Measurements from ENCODE around the gene RHD.
A peak's percentile ranks its signal among the peaks of the same experiment; 100 is the strongest.
"Not testable (repeated sequence)": the region's sequence is repeated elsewhere in the genome, so short reads cannot be mapped to it uniquely, and the experiment has no call there.

RHD gene

GRCh38 chr1:25247829-25248754 lies 24.2 kb upstream of the RHD start:
- ATAC-seq (peak; percentile 70), DNase-seq (no peak)
- H3K4me1 Mint-ChIP-seq: peaks cover 49% of the 10 kb centered on the region
- no peaks in the 10 kb centered on the region for H3K9me3 Mint-ChIP-seq
- no peaks in the 10 kb centered on the region for H3K27me3 Mint-ChIP-seq
- peak overlapping the region; percentile 14 to 100 for H3K27ac Mint-ChIP-seq
- H3K4me3 Mint-ChIP-seq: peak overlapping the region; percentile 87 to 97

GRCh38 chr1:25253911-25254310 lies 18.4 kb upstream of the RHD start:
- no peak overlapping the region for H3K4me3 Mint-ChIP-seq
- DNase-seq (no peak), ATAC-seq (no peak)
- H3K9me3 Mint-ChIP-seq: no peaks in the 10 kb centered on the region
- H3K4me1 Mint-ChIP-seq: peaks cover 9% of the 10 kb centered on the region
- H3K27ac Mint-ChIP-seq: peak overlapping the region in 1 of 2 donors; percentile 95
- H3K27me3 Mint-ChIP-seq: no peaks in the 10 kb centered on the region

GRCh38 chr1:25255706-25256577 lies 16.4 kb upstream of the RHD start:
- H3K27ac Mint-ChIP-seq: peak overlapping the region in 1 of 2 donors; percentile 29
- ATAC-seq (no peak), DNase-seq (no peak)
- H3K27me3 Mint-ChIP-seq: no peaks in the 10 kb centered on the region
- H3K4me3 Mint-ChIP-seq: no peak overlapping the region
- peaks cover 15% of the 10 kb centered on the region for H3K4me1 Mint-ChIP-seq
- no peaks in the 10 kb centered on the region for H3K9me3 Mint-ChIP-seq

GRCh38 chr1:25256578-25256965 lies 15.7 kb upstream of the RHD start:
- DNase-seq (no peak), ATAC-seq (no peak)
- Mint-ChIP-seq H3K27ac (peak overlapping the region in 1 of 2 donors; percentile 29), H3K4me3 (no peak overlapping the region), H3K9me3 (no peaks in the 10 kb centered on the region), H3K4me1 (peaks cover 16% of the 10 kb centered on the region), H3K27me3 (no peaks in the 10 kb centered on the region)

GRCh38 chr1:25257196-25257595 lies 15.1 kb upstream of the RHD start:
- Mint-ChIP-seq H3K27ac (no peak overlapping the region), H3K4me3 (no peak overlapping the region), H3K27me3 (no peaks in the 10 kb centered on the region), H3K9me3 (no peaks in the 10 kb centered on the region), H3K4me1 (peaks cover 16% of the 10 kb centered on the region)
- DNase-seq: no peak
- no peak for ATAC-seq

- DNase-seq, H3K27me3 Mint-ChIP-seq, H3K27ac Mint-ChIP-seq, H3K9me3 Mint-ChIP-seq, H3K4me3 Mint-ChIP-seq: not testable (repeated sequence)
- peaks cover 21% of the 10 kb centered on the region for H3K4me1 Mint-ChIP-seq
- ATAC-seq: peak; percentile 72
These were observed 12.5 kb upstream of the RHD start for GRCh38 chr1:25259813-25260212.

- not testable (repeated sequence) for DNase-seq, H3K9me3 Mint-ChIP-seq, H3K27me3 Mint-ChIP-seq, H3K27ac Mint-ChIP-seq, ATAC-seq, H3K4me3 Mint-ChIP-seq
- peaks cover 21% of the 10 kb centered on the region for H3K4me1 Mint-ChIP-seq
These were observed 12.0 kb upstream of the RHD start for GRCh38 chr1:25260336-25260735.

GRCh38 chr1:25266554-25267287 lies 5.6 kb upstream of the RHD start:
- H3K27me3 Mint-ChIP-seq, H3K9me3 Mint-ChIP-seq: not testable (repeated sequence)
- ATAC-seq (peak; percentile 55), DNase-seq (peak; percentile 29 to 34)
- Mint-ChIP-seq H3K27ac (peak overlapping the region; percentile 68 to 93), H3K4me3 (peak overlapping the region; percentile 88 to 96), H3K4me1 (peaks cover 14% of the 10 kb centered on the region)

GRCh38 chr1:25267288-25268142 lies 4.8 kb upstream of the RHD start:
- not testable (repeated sequence) for H3K9me3 Mint-ChIP-seq, H3K27me3 Mint-ChIP-seq
- ATAC-seq (peak; percentile 87), DNase-seq (peak; percentile 95)
- peaks cover 14% of the 10 kb centered on the region for H3K4me1 Mint-ChIP-seq
- H3K4me3 Mint-ChIP-seq: peak overlapping the region; percentile 74 to 82
- peak overlapping the region; percentile 78 to 86 for H3K27ac Mint-ChIP-seq

GRCh38 chr1:25268143-25268760 lies 4.1 kb upstream of the RHD start:
- Mint-ChIP-seq H3K27ac (peak overlapping the region; percentile 78 to 86), H3K4me1 (peaks cover 14% of the 10 kb centered on the region), H3K4me3 (peak overlapping the region; percentile 74 to 82)
- H3K9me3 Mint-ChIP-seq, ATAC-seq, H3K27me3 Mint-ChIP-seq, DNase-seq: not testable (repeated sequence)

GRCh38 chr1:25275648-25276047 lies 3.3 kb downstream of the RHD start:
- not testable (repeated sequence) for H3K9me3 Mint-ChIP-seq, H3K27me3 Mint-ChIP-seq, DNase-seq, ATAC-seq, H3K4me1 Mint-ChIP-seq, H3K4me3 Mint-ChIP-seq, H3K27ac Mint-ChIP-seq

GRCh38 chr1:25277295-25277694 lies 5.0 kb downstream of the RHD start:
- not testable (repeated sequence) for H3K27ac Mint-ChIP-seq, H3K4me1 Mint-ChIP-seq, ATAC-seq, DNase-seq, H3K4me3 Mint-ChIP-seq, H3K9me3 Mint-ChIP-seq, H3K27me3 Mint-ChIP-seq

- DNase-seq, ATAC-seq, H3K27ac Mint-ChIP-seq, H3K27me3 Mint-ChIP-seq, H3K4me1 Mint-ChIP-seq, H3K4me3 Mint-ChIP-seq, H3K9me3 Mint-ChIP-seq: not testable (repeated sequence)
These were observed 6.0 kb downstream of the RHD start for GRCh38 chr1:25278358-25278757.

GRCh38 chr1:25278790-25279189 lies 6.5 kb downstream of the RHD start:
- not testable (repeated sequence) for H3K4me1 Mint-ChIP-seq, H3K4me3 Mint-ChIP-seq, H3K27ac Mint-ChIP-seq, ATAC-seq, H3K9me3 Mint-ChIP-seq, H3K27me3 Mint-ChIP-seq, DNase-seq
